ENCODE measurements around the gene PPRC1.

PPRC1 gene

DNA sequence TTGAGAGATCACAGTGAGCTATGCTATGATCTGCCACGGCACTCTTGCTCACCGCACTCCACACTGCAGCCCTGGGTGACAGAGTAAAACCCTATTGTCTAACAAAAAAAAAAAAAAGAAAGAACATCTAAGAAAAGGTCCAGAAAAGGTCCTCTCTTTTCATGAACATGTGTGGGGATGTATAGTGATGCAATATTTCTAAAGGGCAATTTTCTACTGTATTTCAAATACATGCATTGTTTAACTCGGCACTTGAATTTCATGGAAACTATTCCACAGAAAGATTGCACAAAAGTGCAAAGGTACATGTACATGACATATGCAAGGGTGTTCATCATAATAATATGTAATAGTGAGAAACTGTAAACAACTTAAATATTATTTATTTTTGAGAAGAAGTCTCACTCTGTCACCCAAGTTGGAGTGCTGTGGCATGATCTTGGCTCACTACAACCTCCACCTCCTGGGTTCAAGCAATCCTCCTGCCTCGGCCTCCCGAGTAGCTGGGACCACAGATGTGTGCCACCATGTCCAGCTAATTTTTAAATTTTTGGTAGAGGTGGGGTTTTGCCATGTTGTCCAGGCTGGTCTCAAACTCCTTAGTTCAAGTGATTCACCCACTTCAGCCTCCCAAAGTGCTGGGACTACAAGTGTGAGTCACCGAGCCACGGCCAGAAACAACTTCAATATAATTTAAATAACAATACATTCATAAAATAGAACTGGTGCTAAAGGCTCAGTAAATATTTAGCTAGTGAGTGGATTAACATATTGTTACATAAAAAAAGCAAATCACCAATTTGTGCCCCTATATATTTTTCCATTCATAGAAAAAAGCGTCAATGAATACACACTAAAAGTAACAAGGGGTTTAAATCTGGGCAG lies 1.3 kb upstream of the PPRC1 start:
- no peak for DNase-seq
- peaks cover 21% of the 10 kb centered on the region for H3K36me3 ChIP-seq
- no peaks in the 10 kb centered on the region for H3K9me3 ChIP-seq (ENCODE audit: severe bottlenecking)
- peak overlapping the region; percentile 94; the same call in 1 of the 2 replicates for H3K27ac ChIP-seq
- TF ChIP-seq, protein P1, sequence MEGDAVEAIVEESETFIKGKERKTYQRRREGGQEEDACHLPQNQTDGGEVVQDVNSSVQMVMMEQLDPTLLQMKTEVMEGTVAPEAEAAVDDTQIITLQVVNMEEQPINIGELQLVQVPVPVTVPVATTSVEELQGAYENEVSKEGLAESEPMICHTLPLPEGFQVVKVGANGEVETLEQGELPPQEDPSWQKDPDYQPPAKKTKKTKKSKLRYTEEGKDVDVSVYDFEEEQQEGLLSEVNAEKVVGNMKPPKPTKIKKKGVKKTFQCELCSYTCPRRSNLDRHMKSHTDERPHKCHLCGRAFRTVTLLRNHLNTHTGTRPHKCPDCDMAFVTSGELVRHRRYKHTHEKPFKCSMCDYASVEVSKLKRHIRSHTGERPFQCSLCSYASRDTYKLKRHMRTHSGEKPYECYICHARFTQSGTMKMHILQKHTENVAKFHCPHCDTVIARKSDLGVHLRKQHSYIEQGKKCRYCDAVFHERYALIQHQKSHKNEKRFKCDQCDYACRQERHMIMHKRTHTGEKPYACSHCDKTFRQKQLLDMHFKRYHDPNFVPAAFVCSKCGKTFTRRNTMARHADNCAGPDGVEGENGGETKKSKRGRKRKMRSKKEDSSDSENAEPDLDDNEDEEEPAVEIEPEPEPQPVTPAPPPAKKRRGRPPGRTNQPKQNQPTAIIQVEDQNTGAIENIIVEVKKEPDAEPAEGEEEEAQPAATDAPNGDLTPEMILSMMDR (IDR thresholded peaks at IDR 0.05; ENCODE audit: low read depth, low read length), result no peak
- H3K4me3 ChIP-seq (ENCODE audit: low read depth, low read length), result no peak overlapping the region
- H3K27me3 ChIP-seq (ENCODE audit: insufficient read depth, low read depth, severe bottlenecking), result no peaks in the 10 kb centered on the region

DNA sequence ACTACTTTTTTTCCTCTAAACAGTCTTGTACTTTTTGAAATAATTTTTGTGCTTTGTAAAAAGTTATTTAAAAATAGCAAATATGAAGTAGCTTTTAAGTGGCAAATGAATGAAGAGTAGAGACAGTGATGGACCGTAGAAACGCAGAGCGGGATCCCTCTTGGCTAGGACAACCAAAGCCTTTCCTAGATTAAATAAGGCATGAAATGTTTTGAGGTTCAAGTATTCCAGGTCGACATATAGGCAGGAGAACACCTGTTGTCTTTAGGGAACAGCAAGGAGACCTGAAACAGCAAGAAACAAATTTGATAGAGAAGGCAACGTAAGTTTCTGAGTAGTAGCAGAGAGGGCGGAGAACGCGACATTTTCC lies 662 bp upstream of the PPRC1 start:
- TF ChIP-seq, protein P1 (IDR thresholded peaks at IDR 0.05; ENCODE audit: low read depth, low read length), result no peak
- H3K36me3 ChIP-seq, result peaks cover 21% of the 10 kb centered on the region
- no peaks in the 10 kb centered on the region for H3K27me3 ChIP-seq (ENCODE audit: insufficient read depth, low read depth, severe bottlenecking)
- H3K27ac ChIP-seq, result peak overlapping the region; percentile 94
- peak overlapping the region; percentile 98 for H3K4me3 ChIP-seq (ENCODE audit: low read depth, low read length)
- DNase-seq, result no peak
- no peaks in the 10 kb centered on the region for H3K9me3 ChIP-seq (ENCODE audit: severe bottlenecking)

DNA sequence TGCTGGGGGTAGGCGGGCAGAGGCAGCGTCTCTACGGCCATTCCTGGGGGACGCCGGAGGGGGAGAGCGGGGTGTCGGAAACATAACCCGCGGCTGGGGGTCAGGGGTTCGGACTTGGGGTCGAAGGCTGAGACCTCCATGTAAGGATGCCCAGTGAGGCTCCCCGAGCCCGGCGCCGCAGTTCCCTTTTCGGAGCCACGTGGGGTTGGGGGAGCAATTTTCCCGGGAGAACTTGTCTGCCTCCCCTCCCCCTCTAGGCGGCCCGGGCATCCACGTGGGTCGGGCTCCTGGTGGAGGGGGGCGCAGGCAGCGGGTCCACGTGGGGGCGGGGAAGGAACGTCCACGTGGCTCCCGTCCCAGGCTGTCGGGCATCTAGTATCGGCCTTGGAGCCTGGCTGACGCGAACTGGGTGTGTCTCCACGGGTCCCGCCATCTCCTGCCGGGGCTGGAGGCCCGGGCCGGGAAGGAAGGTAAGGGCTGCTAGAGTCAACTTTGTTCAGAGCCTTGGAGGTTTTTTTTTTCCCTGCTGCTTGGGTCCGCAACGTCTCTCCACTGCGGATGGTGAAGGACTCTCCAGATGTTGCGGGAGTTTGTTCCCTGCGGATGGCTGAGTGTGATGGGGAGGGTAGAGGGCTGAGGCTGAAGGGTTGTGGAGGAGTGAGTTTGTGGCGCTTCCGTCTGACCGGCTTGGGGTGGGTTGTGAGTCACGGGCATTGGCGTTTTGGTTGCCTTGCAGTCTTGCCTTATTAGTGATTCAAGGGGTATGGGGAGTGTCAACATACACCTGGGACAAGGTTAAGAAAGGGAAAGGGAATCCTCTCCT lies 744 bp downstream of the PPRC1 start:
- peak overlapping the region; percentile 98 for H3K4me3 ChIP-seq (ENCODE audit: low read depth, low read length)
- H3K27ac ChIP-seq, result peak overlapping the region; percentile 94
- H3K36me3 ChIP-seq, result peaks cover 33% of the 10 kb centered on the region
- no peaks in the 10 kb centered on the region for H3K27me3 ChIP-seq (ENCODE audit: insufficient read depth, low read depth, severe bottlenecking)
- TF ChIP-seq, protein P1 (IDR thresholded peaks at IDR 0.05; ENCODE audit: low read depth, low read length), result no peak
- peak; percentile 80 for DNase-seq
- no peaks in the 10 kb centered on the region for H3K9me3 ChIP-seq (ENCODE audit: severe bottlenecking)

DNA sequence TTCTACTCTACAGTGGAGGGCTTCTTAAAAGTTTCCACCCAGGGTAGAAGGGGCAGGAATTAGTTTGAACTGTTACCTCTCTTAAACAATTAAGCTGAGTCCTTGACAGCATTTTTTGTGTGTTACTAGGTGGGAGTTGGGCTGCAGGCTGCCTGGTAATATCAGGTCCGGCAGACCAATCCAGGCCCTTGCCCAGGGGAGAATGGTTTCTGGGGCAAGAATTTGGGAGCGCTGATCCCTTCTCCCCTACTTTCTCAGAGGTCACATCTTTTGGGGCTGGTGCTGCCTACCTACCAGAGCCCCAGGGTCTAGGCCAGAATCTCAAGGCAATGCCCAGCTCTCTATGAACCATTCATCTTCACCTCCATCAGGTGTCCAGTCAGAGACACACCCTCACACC lies 1.6 kb downstream of the PPRC1 start:
- no peak for DNase-seq
- H3K36me3 ChIP-seq, result peaks cover 41% of the 10 kb centered on the region
- peak overlapping the region; percentile 98 for H3K4me3 ChIP-seq (ENCODE audit: low read depth, low read length)
- H3K27me3 ChIP-seq (ENCODE audit: insufficient read depth, low read depth, severe bottlenecking), result no peaks in the 10 kb centered on the region
- no peak overlapping the region for H3K27ac ChIP-seq
- TF ChIP-seq, protein P1 (IDR thresholded peaks at IDR 0.05; ENCODE audit: low read depth, low read length), result no peak
- H3K9me3 ChIP-seq (ENCODE audit: severe bottlenecking), result no peaks in the 10 kb centered on the region

DNA sequence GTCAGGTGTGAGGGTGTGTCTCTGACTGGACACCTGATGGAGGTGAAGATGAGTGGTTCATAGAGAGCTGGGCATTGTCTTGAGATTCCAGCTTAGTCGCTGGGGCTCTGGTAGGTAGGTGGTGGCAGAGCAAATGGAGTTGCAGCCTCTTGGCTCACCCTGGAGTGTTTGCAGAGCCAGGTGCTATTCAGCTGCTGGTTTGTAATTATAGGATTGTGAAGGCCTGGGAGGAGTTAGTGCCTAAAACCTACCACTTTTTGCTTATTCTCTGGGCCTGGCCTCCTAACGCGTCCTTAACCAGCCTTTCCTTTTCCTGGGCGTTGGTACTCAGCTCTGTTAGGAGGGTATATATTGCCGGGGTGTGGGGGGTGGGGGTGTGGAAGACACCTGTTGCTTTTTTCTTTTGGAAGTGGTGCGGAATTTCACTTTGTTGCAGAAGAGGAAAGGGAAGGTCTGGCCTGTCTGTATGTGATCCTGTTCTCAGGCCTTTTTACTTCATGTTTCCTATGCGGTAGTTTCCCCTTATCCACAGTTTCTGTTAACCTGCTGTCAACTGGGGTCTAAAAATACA lies 3.2 kb downstream of the PPRC1 start:
- TF ChIP-seq, protein P1 (IDR thresholded peaks at IDR 0.05; ENCODE audit: low read depth, low read length), result no peak
- Histone ChIP-seq H3K36me3 (peaks cover 58% of the 10 kb centered on the region), H3K27ac (no peak overlapping the region), H3K4me3 (ENCODE audit: low read depth, low read length) (no peak overlapping the region), H3K9me3 (ENCODE audit: severe bottlenecking) (no peaks in the 10 kb centered on the region), H3K27me3 (ENCODE audit: insufficient read depth, low read depth, severe bottlenecking) (no peaks in the 10 kb centered on the region)
- no peak for DNase-seq
